ELF-1 (cell line): Measurements from ENCODE around the gene MOB3A.

Experiments
- DNase-seq: peaks from one replicate; pipeline ENCODE4 v3.0.0-alpha.2; 2016; ENCODE audit warnings: low read depth, low spot score

MOB3A gene

DNA sequence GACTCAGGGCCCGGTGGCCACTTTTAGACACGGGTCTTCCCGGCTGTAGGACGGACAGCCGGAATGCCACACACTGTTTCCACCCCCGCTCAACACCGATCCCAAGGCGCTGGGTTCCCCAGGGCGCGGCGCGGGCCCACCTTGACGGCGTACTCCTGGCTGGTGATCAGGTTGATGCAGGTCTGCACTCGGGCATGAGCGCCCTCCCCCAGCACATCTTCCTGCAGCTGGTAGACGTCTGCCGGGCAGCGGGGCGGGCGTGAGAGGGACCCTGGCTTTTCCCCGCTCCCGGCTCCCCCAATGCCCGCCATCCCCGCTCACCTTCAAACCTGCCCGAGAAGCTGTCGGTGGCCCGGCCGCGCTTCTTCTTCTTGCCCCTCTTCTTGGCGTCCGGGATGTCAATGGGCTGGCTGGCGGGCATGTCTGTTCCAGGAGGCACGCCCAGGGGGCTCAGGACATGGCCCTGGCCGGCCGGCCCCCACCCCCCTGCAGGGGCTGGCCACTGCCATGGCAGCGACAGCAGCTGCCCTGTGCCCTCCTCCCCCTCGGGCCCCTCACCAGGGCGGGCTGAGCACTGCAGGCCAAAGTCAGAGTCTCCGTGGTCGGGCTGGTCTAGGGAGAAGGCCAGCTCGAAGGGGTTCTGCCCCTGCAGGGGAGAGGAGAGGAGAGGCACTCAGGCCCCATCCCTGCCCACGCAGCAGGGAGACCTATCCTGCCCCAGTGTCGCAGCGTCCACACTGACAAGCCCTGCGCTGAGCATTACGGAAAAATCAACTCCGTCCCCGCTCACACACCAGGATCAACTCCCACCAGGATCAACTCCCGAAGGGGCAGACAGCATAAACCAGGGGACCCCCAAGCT lies 49.8 kb downstream of the MOB3A start:
- no peak for DNase-seq

DNA sequence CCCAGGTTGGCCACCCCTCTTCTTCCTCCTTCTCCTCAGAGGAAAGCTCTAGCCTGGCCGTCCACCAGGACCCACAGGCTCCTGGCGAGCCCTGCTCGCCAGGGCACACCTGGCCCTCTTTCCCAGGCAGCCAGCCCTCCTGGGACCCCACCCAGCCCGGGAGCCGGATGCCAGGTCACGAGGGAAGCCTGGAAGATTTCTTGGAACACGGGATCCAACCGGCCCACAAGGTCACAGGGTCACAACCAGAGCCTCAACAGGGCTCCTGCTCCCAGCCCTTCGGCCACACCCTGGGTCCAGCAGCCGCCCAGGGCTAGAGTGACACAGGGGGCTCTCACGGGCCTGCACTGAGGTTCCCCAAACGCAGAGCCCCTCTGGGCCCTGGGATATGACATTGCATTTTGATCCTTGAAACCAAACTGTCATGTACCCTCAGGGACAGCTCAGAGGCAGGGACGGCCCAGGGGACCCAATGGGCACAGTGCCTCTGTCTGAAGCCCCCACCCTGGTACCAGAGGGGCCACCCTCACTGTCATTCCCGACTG lies 50.6 kb downstream of the MOB3A start:
- DNase-seq = no peak

DNA sequence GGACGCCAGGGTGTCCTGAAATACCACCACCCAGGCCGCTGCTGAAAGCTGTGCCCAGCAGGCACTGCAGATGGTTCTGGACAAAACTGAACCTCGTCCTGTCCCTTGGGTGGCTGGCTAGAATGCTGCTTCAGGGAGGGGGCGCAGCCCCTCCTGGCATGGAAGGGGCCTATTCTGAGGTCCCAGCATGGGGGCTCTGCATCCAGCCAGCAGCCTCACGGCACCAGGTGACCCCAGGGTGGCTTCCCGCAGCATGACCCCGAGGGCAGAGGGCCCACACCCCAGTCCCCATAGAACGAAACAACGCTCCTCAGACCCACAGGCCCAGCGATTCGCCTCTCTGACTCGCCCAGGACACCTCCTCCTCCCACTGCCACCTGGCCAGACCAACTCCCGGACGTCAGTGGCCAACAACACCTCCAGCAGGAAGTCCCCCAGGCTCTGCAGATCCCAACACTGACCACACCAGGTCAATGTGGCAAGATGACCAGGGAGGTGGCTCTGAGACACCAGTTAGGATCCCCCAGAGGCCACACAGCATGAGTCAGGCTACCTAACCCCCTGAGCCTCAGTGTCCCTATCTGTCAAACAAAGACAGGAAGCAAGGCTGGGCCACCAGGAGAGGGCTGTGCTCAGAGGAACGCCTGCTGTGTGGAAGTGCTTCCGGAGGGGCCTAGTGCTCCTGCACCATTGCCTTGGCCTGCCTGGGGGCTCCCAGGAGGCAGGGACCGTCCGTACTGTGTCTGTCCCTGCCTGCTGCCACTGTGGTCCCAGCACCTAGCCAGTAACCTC lies 51.2 kb downstream of the MOB3A start:
- no peak for DNase-seq

DNA sequence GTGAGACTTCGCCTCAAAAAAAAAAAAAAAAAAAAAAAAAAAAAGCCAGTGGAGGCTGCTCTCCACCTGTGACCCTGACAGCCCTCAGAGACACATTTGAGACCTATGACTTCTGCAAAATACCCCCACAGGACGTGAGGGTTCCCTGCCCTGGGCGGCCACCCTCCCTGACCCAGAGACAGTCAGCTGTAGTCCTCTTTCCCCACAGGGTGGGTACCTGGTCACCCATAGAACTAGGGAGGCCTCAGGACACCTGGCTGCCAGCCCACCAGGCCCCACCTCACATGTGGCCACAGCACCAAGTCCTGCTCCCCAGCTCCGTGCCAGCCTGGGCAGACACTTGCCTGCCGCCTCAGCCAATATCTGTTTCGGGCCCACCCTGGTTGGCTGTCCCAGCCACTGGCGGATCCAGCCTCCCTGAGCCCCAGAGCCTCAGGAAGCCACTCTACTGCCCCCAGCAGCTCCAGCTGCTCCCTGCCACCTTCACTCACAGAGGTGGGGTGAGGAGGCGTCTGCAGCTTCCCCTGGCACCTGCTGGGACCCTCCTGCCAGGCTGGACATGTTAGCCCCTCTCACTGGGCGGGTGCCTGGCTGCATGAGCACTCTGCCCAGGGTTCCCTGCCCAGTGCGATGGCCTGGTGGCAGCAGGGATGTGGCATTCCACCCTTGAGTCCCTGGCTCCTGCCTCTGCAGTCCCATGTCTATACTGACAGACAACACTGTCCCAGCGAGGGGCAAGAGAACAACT lies 52.0 kb downstream of the MOB3A start:
- no peak for DNase-seq

DNA sequence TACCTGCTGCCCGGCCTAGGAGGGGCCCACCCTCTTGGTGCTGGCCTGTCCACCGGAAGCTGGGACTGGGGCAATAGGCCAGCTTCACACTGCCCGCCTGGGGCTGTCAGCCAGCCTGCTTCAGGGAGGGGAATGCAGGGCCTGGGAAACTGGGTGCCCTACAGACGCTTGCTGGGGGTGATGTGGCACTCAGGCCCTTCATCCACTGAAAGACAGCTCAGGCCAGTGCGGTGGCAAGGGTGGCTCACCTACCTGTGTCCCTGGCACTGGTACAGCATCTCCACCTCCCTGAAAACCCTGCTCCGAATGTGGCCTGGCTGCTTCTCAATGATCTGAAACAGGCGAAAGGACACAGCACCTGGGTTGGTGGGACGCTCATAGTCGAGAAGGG lies 52.9 kb downstream of the MOB3A start:
- no peak for DNase-seq

DNA sequence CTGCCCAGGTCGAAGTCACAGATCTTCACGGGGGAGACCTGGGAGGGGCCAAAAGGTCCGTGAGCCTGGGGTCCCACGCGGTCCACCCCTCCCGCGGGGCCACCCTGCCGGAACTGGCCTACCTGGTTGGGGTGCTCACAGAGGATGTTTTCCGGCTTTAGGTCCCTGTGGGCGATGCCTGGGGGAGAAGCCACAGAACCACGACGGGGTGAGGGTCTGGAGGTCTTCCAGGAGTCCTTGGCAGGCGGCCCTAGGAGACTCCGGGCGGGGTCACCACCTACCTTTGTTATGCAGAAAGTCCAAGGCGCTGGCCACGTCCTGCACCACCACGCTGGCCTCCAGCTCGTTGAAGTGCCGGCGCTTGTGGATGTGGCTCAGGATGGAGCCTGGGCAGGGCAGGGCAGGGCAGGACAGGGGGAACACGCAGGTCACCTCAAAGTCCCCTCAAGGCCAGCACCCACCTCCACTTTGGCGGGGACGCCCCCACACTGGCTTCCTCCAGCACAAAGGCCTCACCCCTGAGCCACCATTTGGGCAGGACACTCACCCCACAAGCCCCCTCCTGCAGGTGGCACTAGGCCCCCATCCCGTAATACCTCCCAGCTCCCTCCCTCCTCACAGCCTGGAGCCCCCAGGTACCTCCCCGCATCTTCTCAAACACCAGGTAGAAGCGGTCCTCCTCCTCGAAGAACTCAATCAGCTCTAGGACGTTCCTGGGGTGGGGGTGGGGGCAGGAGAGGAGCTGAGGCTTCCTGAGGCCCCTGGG lies 53.5 kb downstream of the MOB3A start:
- DNase-seq = no peak

DNA sequence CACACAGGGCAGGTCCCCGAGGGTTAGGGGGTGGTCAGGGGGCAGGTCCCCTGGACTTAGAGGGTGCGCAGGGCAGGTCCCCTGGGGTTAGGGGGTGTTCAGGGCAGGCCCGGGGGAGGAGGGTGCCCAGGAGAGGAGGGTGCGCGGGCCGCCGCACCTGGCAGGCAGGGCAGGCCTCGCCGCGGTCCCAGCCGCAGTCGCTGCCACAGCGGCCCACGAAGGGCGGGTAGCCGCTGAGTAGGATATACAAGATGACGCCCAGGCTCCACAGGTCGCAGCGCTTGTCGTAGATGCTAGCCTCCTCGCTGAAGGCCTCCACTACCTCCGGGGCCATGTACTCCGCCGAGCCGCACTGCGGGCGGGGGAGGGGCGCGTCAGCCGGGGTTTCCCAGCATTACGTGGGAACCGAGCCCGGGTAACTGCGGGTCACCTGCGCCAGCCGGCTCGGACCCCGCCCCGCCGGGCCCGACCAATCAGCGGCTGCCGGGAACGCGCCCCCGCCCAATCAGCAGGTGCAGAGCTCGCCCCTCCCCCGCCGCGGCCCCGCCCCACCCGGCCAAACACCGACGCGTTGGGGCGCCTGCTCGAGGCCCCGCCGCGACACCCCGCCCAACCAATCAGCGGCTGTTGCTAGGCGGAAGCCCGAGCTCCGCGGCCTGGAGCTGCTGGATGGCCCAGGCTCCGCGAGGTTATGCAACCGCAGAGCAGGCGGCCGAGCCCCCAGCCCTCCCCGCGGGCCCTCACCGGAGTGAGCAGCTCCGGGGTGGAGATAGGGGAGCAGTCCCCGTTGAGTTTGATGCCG lies 54.2 kb downstream of the MOB3A start:
- peak; percentile 95 for DNase-seq

DNA sequence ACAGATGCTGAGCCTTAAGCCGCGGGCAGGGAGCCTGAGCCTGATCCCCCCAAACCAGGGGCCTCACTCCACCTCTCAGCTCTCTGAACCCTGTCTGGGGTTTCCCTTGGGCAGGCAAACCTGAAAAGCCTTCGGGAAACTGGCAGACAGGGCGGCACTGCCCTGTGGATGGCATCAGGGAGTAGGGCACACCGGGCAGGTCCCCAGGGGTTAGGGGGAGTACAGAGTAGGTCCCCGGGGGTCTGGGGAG lies 54.8 kb downstream of the MOB3A start:
- no peak for DNase-seq

DNA sequence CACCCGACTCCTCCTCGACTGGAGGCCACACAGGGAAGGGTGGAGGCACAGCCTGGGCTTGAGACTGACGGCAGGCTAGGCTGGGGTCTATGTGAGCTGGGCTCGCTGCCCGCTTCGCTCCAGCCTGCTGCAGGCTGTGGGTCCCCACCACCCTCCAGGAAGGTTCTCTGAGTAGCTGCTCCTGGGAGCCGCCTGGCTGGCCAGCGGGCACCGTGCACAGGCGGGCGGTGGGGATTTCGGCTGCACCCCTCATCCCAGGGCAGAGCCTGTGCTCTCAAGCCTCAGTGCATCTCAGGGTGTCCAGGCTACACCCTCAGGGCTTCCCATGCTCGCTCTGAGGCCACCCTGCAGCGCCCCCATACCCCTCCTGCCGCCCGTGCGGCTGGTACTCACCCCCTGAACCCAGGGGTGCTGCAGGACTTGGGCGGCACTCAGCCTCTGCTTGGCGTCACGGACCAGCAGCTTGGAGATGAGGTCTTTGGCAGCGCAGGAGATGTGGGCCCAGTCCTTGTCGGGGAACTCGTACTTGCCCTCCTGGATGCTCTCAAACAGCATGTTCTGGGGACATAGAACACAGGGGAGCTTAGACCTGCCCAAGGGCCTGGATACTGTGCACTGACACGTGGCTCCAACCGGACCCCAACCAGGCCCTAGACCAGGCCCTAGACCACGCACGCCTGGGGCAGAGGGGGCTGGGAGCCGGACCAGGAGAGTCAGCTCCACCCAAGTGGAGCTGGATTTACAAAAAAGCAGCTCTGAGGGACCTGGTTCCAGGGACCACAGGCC lies 55.3 kb downstream of the MOB3A start:
- no peak for DNase-seq

DNA sequence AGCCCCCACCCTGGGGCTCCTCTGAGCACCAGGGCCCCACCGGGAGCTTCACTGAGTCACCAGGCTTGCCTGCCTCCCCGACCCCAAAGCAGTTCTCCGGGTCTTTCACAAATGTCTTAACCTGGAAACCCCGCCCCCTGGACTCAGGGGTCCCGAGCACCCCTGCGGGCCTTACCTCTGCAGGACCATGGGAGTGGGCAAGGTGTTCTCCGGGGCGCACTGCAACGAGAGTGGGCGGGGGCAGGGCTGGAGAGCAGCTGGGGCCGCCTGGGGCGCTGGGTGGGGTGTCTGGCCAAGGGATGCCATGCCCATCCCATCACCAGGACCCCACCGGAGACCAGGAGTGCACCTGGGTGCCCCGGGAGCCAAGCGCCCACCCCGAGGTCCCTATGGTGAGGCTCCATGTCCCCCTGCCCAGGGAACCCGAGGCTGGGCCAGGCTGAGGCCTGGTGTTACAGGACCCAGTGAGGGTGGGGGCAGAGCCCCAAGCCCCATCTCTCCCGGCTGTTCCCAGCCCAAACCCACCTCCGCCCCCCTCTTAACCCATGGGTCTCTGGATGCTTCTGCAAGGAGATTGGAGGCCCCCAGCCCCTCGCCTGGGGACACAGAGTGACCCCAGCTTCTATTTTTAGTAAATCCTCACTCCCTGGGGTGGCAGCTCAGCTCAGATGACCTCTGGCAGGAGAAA lies 56.0 kb downstream of the MOB3A start:
- no peak for DNase-seq

DNA sequence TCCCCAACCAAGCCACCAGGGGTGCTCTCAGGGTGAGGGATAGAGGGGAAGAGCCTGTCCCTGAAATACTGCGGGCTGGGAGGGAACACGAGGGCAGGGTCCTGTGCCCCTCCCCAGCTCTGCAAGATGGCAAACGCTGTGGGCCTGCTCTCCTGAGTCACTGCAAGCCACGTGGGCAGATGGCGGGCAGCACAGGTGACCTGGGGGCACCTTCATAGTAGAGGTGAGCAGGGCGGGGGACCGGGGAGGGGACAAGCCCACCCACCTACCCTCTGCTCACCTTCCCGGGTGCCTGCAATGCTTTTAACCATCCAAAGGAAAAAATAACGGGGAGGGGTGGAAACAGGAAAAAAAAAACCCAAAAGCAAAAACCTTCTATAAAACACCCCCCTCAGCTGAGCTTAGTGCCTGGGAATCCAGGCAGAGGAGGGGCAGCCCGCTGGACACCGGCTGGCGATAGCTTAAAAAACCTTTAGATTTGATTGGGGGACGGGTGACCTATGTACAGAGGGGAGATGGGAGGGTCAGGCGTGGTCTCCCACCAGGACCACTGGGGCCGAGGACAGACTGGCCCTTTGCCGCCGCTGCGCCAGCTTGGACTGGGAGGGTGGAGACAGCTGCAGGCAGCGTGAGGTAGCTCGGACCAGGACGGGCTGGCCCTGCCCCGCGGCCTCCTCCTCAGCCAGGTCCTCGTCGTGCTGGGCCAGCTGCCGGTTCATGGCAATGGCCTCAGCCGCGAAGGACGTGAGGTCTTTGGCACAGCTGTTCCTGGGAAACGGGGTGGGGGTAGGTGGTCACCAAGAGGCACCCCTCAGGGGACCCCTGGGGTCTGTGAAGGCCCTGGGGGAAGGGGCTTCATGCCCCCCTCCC lies 56.8 kb downstream of the MOB3A start:
- DNase-seq = no peak

DNA sequence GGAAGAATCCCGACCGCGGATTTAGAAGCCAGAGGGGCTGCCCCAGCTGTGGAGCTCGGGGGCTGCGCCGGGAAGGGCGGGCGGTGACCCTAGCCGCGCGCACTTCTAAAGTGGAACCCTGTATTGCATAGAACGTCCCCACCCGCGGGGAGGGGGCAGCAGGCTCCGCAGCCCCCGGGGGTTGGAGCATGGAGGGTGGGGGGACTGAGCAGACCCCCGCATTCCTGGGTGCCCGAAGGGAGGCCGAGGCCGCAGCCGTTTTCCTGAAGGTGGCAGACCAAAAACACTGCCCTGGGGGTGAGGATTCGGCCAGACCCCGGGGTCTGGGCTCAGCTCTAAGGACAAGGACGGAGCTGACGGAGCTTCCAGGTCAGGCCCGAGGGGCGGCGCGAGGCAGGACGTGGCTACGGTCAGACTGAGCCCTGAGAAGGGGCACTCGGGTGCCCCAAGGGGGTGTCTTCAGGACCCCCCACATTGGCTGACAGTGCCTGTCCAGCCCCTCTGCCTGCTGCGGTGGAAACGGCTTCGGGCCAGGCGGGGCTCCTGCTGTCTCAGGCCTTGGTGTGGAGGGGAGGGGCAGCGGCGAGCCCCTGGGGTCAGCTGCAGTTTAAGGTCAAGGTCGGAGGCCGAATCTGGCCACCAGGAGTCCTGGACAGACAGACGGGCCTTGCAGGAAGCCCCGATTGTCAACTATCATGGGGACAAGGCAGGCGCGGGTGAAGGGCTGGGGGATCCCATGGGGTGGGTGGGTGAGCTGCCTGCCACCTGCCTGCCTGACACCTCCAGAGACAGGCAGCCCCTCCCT lies 57.6 kb downstream of the MOB3A start:
- DNase-seq = no peak

DNA sequence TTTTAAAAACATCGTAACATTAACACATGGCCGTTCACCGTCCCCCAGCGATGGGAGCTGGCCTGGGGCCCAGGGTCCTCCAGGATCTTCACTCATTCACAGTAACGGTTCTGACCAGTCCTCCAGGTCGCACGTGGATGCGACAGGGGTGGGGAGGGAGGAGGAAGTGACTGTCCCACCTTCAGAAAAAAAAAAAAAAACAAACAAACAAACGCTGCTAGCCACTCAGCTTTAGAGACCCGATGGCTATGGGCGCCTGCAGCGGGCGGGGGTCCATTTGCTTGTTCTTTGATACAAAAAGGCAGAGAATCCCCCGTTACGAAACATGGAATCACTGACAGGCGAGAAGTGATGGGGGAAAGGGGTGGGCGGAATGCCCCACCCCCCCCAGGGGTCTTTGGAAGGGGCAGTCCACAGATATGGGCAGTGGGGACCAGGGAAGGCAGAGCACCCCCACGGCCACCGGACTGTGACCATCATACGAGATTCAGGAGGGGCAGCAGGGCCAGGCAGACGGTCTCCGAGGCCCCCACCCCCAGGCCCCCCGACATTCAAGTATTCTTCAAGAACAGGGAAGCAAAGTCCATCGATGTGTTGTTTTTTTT lies 58.4 kb downstream of the MOB3A start:
- DNase-seq = no peak

DNA sequence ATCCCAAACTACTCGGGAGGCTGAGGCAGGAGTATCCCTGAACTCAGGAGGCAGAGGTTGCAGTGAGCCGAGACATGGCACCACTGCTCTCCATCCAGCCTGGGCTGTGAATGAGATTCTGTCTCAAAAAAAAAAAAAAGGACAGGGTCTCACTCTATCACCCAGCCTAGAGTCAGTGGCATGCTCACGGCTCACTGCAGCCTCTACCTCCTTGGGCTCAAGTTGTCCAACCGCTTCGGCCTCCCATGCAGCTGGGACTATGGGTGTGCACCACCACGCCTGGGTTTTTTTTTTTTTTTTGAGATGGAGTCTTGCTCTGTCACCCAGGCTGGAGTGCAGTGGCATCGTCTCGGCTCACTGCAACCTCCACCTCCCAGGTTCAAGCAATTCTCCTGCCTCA lies 59.7 kb downstream of the MOB3A start:
- no peak for DNase-seq

DNA sequence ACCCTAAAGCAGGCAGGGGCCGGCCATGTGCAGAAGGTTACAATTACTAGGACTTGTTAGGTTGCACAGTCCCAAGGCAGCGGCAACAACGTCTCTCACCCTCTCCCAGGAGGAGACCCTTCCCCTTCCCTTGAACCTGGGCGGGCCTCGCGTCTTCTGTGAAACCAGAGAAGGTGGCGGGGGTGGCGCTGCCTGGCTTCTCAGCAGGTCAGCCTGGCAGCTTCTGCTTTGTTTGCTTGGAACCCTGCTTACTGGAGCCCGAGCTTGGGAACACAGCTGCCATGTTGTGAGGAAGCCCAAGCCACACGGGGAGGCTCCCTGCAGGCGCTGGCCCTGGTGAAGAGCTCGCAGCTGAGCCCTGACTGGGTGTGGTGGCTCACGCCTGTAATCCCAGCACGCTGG lies 60.5 kb downstream of the MOB3A start:
- no peak for DNase-seq

DNA sequence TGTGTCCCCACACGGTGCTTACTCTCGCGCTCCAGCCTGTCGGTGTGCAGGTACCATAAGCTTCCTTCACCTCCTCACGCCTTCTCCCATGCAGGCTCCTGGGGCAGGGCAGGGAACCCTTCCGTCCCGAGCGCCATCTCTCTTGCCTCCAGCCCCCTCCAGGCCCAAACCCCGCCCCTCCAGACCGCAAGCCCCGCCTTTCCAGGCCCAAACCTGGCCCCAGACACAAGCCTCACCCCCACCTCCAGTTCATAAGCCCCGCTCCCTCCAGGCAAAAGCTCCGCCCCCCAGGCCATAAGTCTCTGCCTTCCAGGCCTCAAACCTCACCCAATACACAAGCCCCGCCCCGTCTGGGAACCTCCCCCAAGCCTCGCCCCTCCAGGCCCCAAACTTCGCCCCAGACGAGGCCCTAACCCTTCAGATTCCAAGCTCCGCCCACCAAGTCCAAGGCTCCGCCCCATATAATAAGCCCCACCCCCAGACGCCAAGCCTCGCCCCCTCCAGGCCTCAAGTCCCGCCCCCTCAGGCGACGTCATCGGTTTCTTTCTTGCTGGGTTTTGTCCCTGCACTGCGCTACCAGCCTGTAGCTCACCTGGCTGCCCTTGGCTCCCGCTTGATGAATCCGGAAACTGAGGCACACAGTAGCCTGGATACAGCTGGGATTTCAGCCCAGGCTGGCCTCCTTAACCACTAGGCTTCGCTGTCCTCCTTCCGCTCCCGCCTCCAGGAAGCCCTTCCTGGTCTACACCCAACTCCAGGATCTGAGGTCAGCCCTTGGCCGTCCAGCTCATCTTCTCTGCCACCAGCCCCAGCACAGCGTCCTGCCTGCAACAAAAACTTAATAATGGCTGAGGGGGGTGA lies 61.2 kb downstream of the MOB3A start:
- peak; percentile 95 for DNase-seq
